IPS-18a (cell line): ENCODE data around the gene CTNS.

Experiments
- H3K27ac ChIP-seq: one replicate; pipeline ENCODE4 v1.5.1; 2013; ENCODE audit warnings: low read length
- H3K27me3 ChIP-seq: one replicate; pipeline ENCODE4 v1.6.1; 2013; ENCODE audit warnings: mild to moderate bottlenecking, low read length; ENCODE audit not compliant: control insufficient read depth, insufficient read depth
- H3K36me3 ChIP-seq: one replicate; pipeline ENCODE4 v1.6.1; 2013; ENCODE audit warnings: low read depth, low read length; ENCODE audit not compliant: control insufficient read depth
- H3K4me1 ChIP-seq: one replicate; pipeline ENCODE4 v1.6.1; 2013; ENCODE audit warnings: low read depth, low read length; ENCODE audit not compliant: control insufficient read depth
- H3K4me3 ChIP-seq: one replicate; pipeline ENCODE4 v1.5.1; 2013; ENCODE audit warnings: low read length
- H3K9ac ChIP-seq: one replicate; pipeline ENCODE4 v1.6.1; 2013; ENCODE audit warnings: mild to moderate bottlenecking, low read length, moderate library complexity
- H3K9me3 ChIP-seq: one replicate; pipeline ENCODE4 v1.6.1; 2013; ENCODE audit warnings: low read depth, low read length; ENCODE audit not compliant: control insufficient read depth

The CTNS gene

GRCh38 chr17:3630781-3631180, 5.8 kb upstream of the CTNS start:
- Histone ChIP-seq H3K9ac (no peak overlapping the region), H3K9me3 (no peaks in the 10 kb centered on the region), H3K27ac (no peak overlapping the region), H3K36me3 (peaks cover 21% of the 10 kb centered on the region), H3K27me3 (no peaks in the 10 kb centered on the region), H3K4me1 (no peaks in the 10 kb centered on the region), H3K4me3 (no peak overlapping the region)

- Histone ChIP-seq H3K9me3 (no peaks in the 10 kb centered on the region), H3K27me3 (no peaks in the 10 kb centered on the region), H3K4me1 (no peaks in the 10 kb centered on the region), H3K9ac (no peak overlapping the region), H3K4me3 (no peak overlapping the region), H3K36me3 (peaks cover 21% of the 10 kb centered on the region), H3K27ac (no peak overlapping the region)
These were observed 4.3 kb upstream of the CTNS start for GRCh38 chr17:3632287-3632686.

GRCh38 chr17:3635474-3636153, 946 bp upstream of the CTNS start:
- no peaks in the 10 kb centered on the region for H3K9me3 ChIP-seq
- H3K4me3 ChIP-seq: peak overlapping the region; percentile 86
- H3K36me3 ChIP-seq: no peaks in the 10 kb centered on the region
- no peaks in the 10 kb centered on the region for H3K4me1 ChIP-seq
- peak overlapping the region; percentile 79 for H3K9ac ChIP-seq
- no peak overlapping the region for H3K27ac ChIP-seq
- H3K27me3 ChIP-seq: no peaks in the 10 kb centered on the region

- Histone ChIP-seq H3K9me3 (no peaks in the 10 kb centered on the region), H3K27me3 (no peaks in the 10 kb centered on the region), H3K9ac (peak overlapping the region; percentile 79), H3K4me3 (peak overlapping the region; percentile 86), H3K4me1 (no peaks in the 10 kb centered on the region), H3K36me3 (no peaks in the 10 kb centered on the region), H3K27ac (no peak overlapping the region)
These were observed 381 bp downstream of the CTNS start for GRCh38 chr17:3636908-3637373.

- H3K9ac ChIP-seq: no peak overlapping the region
- H3K9me3 ChIP-seq: no peaks in the 10 kb centered on the region
- H3K27me3 ChIP-seq: no peaks in the 10 kb centered on the region
- no peaks in the 10 kb centered on the region for H3K36me3 ChIP-seq
- no peak overlapping the region for H3K27ac ChIP-seq
- H3K4me3 ChIP-seq: no peak overlapping the region
- H3K4me1 ChIP-seq: no peaks in the 10 kb centered on the region
These were observed 3.5 kb downstream of the CTNS start for GRCh38 chr17:3639981-3640596.

GRCh38 chr17:3641014-3641413, 4.5 kb downstream of the CTNS start:
- no peaks in the 10 kb centered on the region for H3K27me3 ChIP-seq
- no peak overlapping the region for H3K27ac ChIP-seq
- peaks cover 2% of the 10 kb centered on the region for H3K36me3 ChIP-seq
- no peak overlapping the region for H3K4me3 ChIP-seq
- no peak overlapping the region for H3K9ac ChIP-seq
- no peaks in the 10 kb centered on the region for H3K4me1 ChIP-seq
- no peaks in the 10 kb centered on the region for H3K9me3 ChIP-seq

GRCh38 chr17:3641717-3642486, 5.3 kb downstream of the CTNS start:
- Histone ChIP-seq H3K9me3 (no peaks in the 10 kb centered on the region), H3K27me3 (no peaks in the 10 kb centered on the region), H3K9ac (no peak overlapping the region), H3K4me3 (no peak overlapping the region), H3K27ac (no peak overlapping the region), H3K36me3 (peaks cover 2% of the 10 kb centered on the region), H3K4me1 (no peaks in the 10 kb centered on the region)

GRCh38 chr17:3643889-3644349, 7.4 kb downstream of the CTNS start:
- Histone ChIP-seq H3K9me3 (no peaks in the 10 kb centered on the region), H3K9ac (no peak overlapping the region), H3K27ac (no peak overlapping the region), H3K36me3 (peaks cover 2% of the 10 kb centered on the region), H3K4me3 (no peak overlapping the region), H3K4me1 (no peaks in the 10 kb centered on the region), H3K27me3 (no peaks in the 10 kb centered on the region)

- Histone ChIP-seq H3K36me3 (peaks cover 2% of the 10 kb centered on the region), H3K4me1 (no peaks in the 10 kb centered on the region), H3K4me3 (no peak overlapping the region), H3K9ac (no peak overlapping the region), H3K9me3 (no peaks in the 10 kb centered on the region), H3K27me3 (no peaks in the 10 kb centered on the region), H3K27ac (no peak overlapping the region)
These were observed 8.8 kb downstream of the CTNS start for GRCh38 chr17:3645310-3645709.

GRCh38 chr17:3647251-3647650, 10.7 kb downstream of the CTNS start:
- H3K27me3 ChIP-seq: no peaks in the 10 kb centered on the region
- H3K36me3 ChIP-seq: peaks cover 2% of the 10 kb centered on the region
- no peak overlapping the region for H3K4me3 ChIP-seq
- H3K4me1 ChIP-seq: no peaks in the 10 kb centered on the region
- H3K9me3 ChIP-seq: no peaks in the 10 kb centered on the region
- H3K27ac ChIP-seq: no peak overlapping the region
- no peak overlapping the region for H3K9ac ChIP-seq

- H3K4me3 ChIP-seq: no peak overlapping the region
- peaks cover 2% of the 10 kb centered on the region for H3K36me3 ChIP-seq
- no peaks in the 10 kb centered on the region for H3K27me3 ChIP-seq
- H3K27ac ChIP-seq: no peak overlapping the region
- H3K9me3 ChIP-seq: no peaks in the 10 kb centered on the region
- H3K4me1 ChIP-seq: no peaks in the 10 kb centered on the region
- no peak overlapping the region for H3K9ac ChIP-seq
These were observed 11.4 kb downstream of the CTNS start for GRCh38 chr17:3647769-3648555.
